ENCODE results near the gene GOLGA8F.
"Not testable (repeated sequence)": the region's sequence is repeated elsewhere in the genome, so short reads cannot be mapped to it uniquely, and the experiment has no call there.

GOLGA8F gene, protein sequence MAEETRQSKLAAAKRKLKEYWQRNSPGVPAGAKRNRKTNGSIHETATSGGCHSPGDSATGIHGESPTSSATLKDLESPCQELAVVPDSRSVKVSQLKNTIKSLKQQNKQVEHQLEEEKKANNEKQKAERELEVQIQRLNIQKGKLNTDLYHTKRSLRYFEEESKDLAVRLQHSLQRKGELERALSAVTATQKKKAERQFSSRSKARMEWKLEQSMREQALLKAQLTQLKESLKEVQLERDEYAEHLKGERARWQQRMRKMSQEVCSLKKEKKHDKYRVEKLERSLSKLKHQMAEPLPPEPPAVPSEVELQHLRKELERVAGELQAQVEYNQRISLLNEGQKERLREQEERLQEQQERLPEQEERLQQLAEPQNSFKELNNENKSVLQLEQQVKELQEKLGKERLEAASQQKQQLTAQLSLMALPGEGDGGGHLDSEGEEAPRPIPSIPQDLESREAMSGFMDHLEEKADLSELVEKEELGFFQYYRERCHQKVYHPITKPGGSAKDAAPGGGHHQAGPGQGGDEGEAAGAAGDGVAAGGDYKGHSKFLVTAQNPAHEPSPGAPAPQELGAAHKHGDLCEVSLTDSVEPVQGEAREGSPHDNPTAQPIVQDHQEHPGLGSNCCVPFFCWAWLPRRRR

DNA sequence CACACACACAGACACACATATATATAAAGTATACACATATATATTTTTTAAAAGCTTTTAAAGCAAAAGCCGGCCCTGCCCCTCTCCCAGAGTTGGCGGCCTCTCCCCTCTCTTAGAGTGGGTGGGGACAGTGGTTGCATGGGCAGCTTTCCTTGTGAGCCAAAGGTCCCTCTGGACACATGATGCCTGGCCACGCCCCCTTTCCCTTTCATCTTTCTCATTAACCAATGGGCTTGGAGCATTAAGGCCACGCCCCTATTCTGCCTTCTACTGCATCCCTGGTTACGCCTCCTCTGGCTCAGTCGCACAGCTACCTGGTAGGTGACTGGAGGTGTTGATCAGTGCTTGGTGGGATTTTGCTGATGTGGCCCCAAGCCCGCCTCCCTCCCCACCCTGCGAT is at the start of gene GOLGA8F:
Gene GOLGA8F, plus strand, starts transcription at position 301 of the 400 bp plus-strand sequence. Its CDS starts 98 bp downstream, at position 399.
- not testable (repeated sequence) for H3K27ac Mint-ChIP-seq; H3K27me3 Mint-ChIP-seq; H3K4me3 Mint-ChIP-seq; H3K36me3 Mint-ChIP-seq; H3K4me1 Mint-ChIP-seq (ENCODE audit: low read depth); H3K9me3 Mint-ChIP-seq (ENCODE audit: low read depth)

DNA sequence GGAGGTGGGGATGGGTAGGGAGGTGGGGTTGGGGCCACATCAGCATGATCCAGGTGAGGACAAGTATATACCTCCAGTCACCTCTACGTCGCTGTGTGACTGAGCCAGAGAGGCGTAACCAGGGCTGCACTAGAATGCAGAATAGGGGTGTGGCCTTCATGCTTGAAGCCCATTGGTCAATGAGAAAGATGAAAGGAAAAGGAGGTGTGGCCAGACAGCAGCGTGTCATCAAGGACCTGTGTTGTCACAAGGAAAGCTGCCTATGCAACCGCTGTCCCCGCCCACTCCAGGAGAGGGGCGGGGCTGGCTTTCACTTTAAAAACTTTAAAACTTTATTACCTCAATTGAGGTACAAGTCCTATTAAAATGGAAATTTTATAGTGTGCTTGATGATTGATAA is 20.5 kb upstream of the GOLGA8F start, which contains the start of gene GOLGA6L24:
Gene GOLGA6L24, minus strand, starts transcription at position 101 of the 400 bp plus-strand sequence. Its CDS starts 61 bp downstream, at position 40.
- not testable (repeated sequence) for H3K4me1 Mint-ChIP-seq (ENCODE audit: low read depth); H3K27me3 Mint-ChIP-seq; H3K36me3 Mint-ChIP-seq; H3K4me3 Mint-ChIP-seq; H3K9me3 Mint-ChIP-seq (ENCODE audit: low read depth); H3K27ac Mint-ChIP-seq

DNA sequence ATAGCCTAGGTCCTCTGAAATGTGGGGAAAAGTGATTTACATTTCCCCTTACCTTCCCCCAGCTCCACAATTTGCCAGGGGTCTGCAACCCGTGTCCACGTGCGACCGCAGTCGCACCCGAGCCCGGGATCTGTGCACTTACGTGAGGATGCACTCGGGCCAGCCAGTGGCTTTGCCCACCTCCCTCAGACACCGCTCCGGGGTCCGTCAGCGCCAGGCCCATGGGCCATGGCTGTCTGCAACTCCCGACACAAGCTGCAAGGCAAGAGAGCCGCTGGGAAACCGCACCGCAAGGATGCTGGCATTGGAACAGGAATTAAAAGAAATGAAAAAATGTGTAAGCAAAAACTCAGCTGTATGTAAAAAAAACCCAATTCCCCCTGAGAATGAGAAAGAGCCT is 13.0 kb upstream of the GOLGA8F start:
- H3K27ac Mint-ChIP-seq; H3K4me1 Mint-ChIP-seq (ENCODE audit: low read depth); H3K36me3 Mint-ChIP-seq; H3K9me3 Mint-ChIP-seq (ENCODE audit: low read depth); H3K27me3 Mint-ChIP-seq; H3K4me3 Mint-ChIP-seq: not testable (repeated sequence)

DNA sequence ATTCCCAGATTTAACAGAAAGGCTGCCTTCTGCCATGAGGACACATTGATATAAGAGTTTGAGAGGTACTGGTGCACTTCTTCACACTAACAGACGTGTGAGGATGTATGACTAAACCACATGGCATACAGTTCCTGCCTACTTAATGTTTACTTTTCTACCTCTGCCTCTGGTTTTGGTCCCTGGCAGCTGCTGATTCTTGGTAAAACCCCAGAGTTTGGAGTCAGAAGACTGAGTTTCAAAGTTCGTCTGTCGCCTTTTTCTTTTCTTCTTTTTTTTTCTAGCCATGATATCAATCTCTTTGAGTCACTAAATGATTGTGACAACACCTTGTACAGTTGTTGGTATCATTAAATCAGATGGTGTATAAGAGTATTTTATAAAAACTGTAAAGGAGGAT is 1.6 kb downstream of the GOLGA8F start:
- not testable (repeated sequence) for H3K9me3 Mint-ChIP-seq (ENCODE audit: low read depth); H3K27me3 Mint-ChIP-seq; H3K4me3 Mint-ChIP-seq; H3K4me1 Mint-ChIP-seq (ENCODE audit: low read depth); H3K36me3 Mint-ChIP-seq; H3K27ac Mint-ChIP-seq

DNA sequence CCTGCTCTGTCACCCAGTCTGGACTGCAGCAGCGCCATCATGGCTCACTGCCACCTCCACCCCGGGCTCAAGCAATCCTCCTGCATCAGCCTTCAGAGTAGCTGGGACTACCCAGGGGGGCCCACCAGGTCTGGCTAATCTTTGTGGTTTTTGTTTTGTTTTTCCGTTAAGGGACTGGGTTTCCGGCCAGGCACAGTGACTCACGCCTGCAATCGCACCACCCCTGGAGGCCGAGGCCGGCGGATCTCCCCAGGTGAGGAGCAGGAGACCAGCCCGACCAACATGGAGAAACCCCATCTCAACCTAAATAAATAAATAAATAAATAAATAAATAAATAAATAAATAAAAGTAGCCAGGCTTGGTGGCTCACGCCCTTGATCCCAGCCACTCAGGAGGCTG is 17.6 kb downstream of the GOLGA8F start:
- not testable (repeated sequence) for H3K36me3 Mint-ChIP-seq; H3K27ac Mint-ChIP-seq; H3K9me3 Mint-ChIP-seq (ENCODE audit: low read depth); H3K27me3 Mint-ChIP-seq; H3K4me3 Mint-ChIP-seq; H3K4me1 Mint-ChIP-seq (ENCODE audit: low read depth)

DNA sequence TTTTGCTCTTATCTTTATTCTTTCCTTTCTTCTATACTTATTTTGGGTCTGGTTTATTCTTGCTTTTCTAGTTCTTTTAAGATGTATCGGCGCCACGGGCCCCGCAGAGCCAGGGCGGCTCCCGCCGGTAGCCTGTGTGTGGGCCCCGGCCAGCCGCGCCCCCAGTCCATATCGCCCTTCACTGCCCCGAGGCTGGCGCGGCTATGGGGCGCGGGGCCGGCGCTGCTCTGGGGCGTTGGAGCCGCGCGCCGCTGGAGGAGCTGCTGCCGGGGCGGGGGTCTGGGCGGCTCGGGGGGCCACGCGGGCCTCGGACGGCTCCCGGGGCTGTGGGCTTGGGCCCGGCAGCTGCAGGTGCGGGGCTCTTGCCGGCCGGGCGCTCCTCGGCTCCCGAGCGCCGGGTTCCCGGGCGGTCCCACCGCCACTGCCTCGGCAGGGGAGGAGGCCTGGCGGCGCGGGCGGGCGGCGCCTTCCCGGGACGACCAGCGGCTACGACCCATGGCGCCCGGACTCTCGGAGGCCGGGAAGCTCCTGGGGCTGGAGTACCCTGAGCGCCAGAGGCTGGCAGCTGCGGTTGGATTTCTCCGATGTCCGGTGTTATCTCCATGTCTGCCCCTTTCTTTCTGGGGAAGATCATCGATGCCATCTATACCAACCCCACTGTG is 24.4 kb downstream of the GOLGA8F start:
- H3K36me3 Mint-ChIP-seq; H3K27me3 Mint-ChIP-seq; H3K4me3 Mint-ChIP-seq; H3K9me3 Mint-ChIP-seq (ENCODE audit: low read depth); H3K4me1 Mint-ChIP-seq (ENCODE audit: low read depth); H3K27ac Mint-ChIP-seq: not testable (repeated sequence)

DNA sequence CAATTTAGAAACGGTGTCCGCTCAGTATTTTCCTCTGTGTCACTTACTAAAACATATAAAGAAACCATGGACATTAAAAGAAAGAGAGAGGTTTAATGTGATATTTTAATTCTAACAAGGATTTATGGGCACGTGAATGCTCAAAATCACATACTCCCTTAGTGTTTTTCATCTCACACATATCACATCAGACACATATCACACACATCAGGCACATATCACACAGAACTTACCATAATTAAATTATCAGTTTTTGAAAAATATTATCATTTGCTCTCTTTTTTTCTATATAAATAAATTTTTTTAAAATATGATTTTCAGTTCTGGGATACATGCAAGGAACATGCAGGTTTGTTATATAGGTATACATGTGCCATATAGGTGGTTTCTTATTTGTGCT is 42.0 kb downstream of the GOLGA8F start:
- not testable (repeated sequence) for H3K9me3 Mint-ChIP-seq (ENCODE audit: low read depth); H3K36me3 Mint-ChIP-seq; H3K27me3 Mint-ChIP-seq; H3K27ac Mint-ChIP-seq; H3K4me3 Mint-ChIP-seq; H3K4me1 Mint-ChIP-seq (ENCODE audit: low read depth)

DNA sequence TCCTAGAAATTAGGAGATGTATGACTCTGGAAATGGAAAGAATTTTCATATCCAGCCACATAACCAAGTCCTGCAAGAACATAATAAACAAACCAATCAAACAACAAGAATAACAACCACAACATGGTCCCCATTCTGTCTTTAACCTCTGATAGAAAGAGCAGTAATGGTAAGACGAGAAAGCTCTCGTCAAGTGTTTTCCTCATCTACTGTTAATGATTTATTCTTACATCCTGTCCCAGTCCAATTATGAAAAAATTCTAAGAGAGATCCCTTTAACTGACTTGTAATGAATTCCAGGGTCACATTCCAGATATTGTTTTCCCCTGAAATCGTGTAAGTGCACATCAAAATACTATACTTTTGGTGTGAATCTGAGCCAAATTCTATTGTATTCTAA is 57.1 kb downstream of the GOLGA8F start:
- H3K27me3 Mint-ChIP-seq; H3K36me3 Mint-ChIP-seq; H3K4me1 Mint-ChIP-seq (ENCODE audit: low read depth); H3K27ac Mint-ChIP-seq; H3K9me3 Mint-ChIP-seq (ENCODE audit: low read depth); H3K4me3 Mint-ChIP-seq: not testable (repeated sequence)
